GM18907 (cell line): ENCODE results near the gene RASA1.
A peak's percentile ranks its signal among the peaks of the same experiment; 100 is the strongest.
"Not testable (repeated sequence)": the region's sequence is repeated elsewhere in the genome, so short reads cannot be mapped to it uniquely, and the experiment has no call there.

Experiments used
- ATAC-seq: cut with Tn5 transposase; IDR thresholded peaks from one replicate; pipeline ENCODE4 v1.9.1; 2021; ENCODE audit warnings: mild to moderate bottlenecking, moderate library complexity; ENCODE audit not compliant: unreplicated experiment

RASA1 gene

GRCh38 chr5:87278590-87279100, 11.0 kb downstream of the RASA1 start:
- no peak for ATAC-seq

- ATAC-seq = no peak
These were observed 14.6 kb downstream of the RASA1 start for GRCh38 chr5:87282269-87282668.

- not testable (repeated sequence) for ATAC-seq
These were observed 19.6 kb downstream of the RASA1 start for GRCh38 chr5:87287266-87287665.

GRCh38 chr5:87298692-87299362, 31.1 kb downstream of the RASA1 start:
- no peak for ATAC-seq

- no peak for ATAC-seq
These were observed 32.5 kb downstream of the RASA1 start for GRCh38 chr5:87300176-87300575.

GRCh38 chr5:87300744-87301143, 33.1 kb downstream of the RASA1 start:
- peak; percentile 46 for ATAC-seq

- no peak for ATAC-seq
These were observed 34.4 kb downstream of the RASA1 start for GRCh38 chr5:87302061-87302460.

GRCh38 chr5:87303324-87303723, 35.6 kb downstream of the RASA1 start:
- ATAC-seq = no peak

GRCh38 chr5:87306090-87306489, 38.4 kb downstream of the RASA1 start:
- not testable (repeated sequence) for ATAC-seq

- peak; percentile 98 for ATAC-seq
These were observed 40.2 kb downstream of the RASA1 start for GRCh38 chr5:87307796-87308423.

GRCh38 chr5:87311405-87312279, 44.0 kb downstream of the RASA1 start:
- no peak for ATAC-seq

GRCh38 chr5:87313216-87313615, 45.5 kb downstream of the RASA1 start:
- ATAC-seq = no peak

- ATAC-seq = no peak
These were observed 51.8 kb downstream of the RASA1 start for GRCh38 chr5:87319469-87319868.

GRCh38 chr5:87321605-87322004, 53.9 kb downstream of the RASA1 start:
- no peak for ATAC-seq

GRCh38 chr5:87322381-87322780, 54.7 kb downstream of the RASA1 start:
- ATAC-seq = no peak

- no peak for ATAC-seq
These were observed 60.3 kb downstream of the RASA1 start for GRCh38 chr5:87327998-87328397.

- ATAC-seq = no peak
These were observed 61.4 kb downstream of the RASA1 start for GRCh38 chr5:87329114-87329513.

GRCh38 chr5:87339986-87340385, 72.3 kb downstream of the RASA1 start:
- no peak for ATAC-seq

- peak; percentile 100 for ATAC-seq
These were observed 73.0 kb downstream of the RASA1 start for GRCh38 chr5:87340716-87341115.

- no peak for ATAC-seq
These were observed 79.6 kb downstream of the RASA1 start for GRCh38 chr5:87347272-87347671.

GRCh38 chr5:87347841-87348240, 80.2 kb downstream of the RASA1 start:
- ATAC-seq = no peak
